ENCODE data around the gene C2CD3.

DNA sequence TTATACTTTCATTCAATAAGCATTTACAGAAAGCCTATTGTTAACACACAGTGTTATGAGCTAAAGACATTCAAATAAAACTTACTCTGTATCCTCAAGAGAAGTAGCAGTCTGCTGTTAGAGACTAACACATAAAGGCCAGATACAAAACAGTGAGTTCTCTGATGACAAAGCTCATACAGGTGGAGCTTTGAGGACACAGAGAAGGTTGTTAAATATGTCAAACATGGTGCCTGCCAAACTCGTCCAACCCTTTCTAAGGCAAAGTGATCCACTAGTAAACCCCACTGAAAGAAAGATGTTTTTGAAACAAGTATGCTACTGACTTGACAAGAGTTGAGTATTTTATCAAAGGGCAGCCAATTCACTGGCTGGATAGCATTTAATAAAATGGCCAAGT is 70.1 kb downstream of the C2CD3 start:
- TF ChIP-seq EZH2 (IDR thresholded peaks at IDR 0.05; ENCODE audit: insufficient read depth, poor library complexity, severe bottlenecking) (no peak), EZH2phosphoT487 (IDR thresholded peaks at IDR 0.05; ENCODE audit: insufficient read depth, low read depth) (no peak)
